ENCODE data around the gene SYNGR1.
"Not testable (repeated sequence)": the region's sequence is repeated elsewhere in the genome, so short reads cannot be mapped to it uniquely, and the experiment has no call there.

SYNGR1 gene

DNA sequence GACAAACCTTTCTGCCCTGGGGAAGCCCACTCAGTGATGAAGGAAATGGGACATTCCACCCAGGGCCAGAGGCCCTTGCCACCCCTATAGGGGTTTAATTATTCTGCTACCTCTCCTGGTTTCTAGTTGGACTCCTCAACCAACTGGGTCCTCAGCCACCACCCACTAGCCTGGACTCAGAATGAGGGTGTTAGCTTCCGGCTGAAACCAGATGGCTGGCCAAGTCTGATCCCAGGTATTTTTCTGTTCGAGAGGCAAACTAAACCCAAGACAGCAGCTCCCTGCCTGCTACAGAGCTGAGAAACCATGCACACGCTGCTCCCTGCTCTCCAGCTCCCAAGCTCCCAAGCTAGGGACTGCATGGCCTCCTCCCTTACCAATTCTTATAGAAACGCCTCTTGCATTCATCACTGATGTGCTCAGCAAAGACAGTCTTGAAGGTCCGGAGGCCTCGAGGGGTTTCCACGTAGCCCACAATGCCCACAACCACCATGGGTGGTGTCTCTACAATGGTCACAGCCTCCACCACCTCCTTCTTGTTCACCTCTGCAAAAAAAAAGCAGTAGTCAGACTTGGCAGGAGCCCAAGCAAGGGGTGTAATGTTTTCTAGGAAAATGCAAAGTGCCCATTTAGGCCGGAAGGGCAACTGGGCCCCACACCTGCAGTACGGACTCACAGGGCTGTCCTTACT lies 32.6 kb upstream of the SYNGR1 start:
- no peaks in the 10 kb centered on the region for H3K27me3 ChIP-seq (ENCODE audit: control insufficient read depth, insufficient read depth, low read length)
- peaks cover 56% of the 10 kb centered on the region for H3K36me3 ChIP-seq (ENCODE audit: control insufficient read depth, insufficient read depth, low read length)
- no CpG with 5 or more reads among the region's 9 CpGs for WGBS (ENCODE audit: insufficient coverage, insufficient read length)
- DNase-seq (ENCODE audit: low read depth, low spot score), result no peak
- peak overlapping the region; percentile 19; the same call in 1 of the 2 replicates for H3K4me3 ChIP-seq (ENCODE audit: low read length)
- no peak overlapping the region for H3K27ac ChIP-seq (ENCODE audit: low read length)
- H3K4me1 ChIP-seq (ENCODE audit: control insufficient read depth, insufficient read depth, low read length), result 0 out of 2 replicates have a peak, but pooled peaks cover 1% of the 10 kb centered on the region
- no peaks in the 10 kb centered on the region for H3K9me3 ChIP-seq (ENCODE audit: control insufficient read depth, insufficient read depth, low read length)

DNA sequence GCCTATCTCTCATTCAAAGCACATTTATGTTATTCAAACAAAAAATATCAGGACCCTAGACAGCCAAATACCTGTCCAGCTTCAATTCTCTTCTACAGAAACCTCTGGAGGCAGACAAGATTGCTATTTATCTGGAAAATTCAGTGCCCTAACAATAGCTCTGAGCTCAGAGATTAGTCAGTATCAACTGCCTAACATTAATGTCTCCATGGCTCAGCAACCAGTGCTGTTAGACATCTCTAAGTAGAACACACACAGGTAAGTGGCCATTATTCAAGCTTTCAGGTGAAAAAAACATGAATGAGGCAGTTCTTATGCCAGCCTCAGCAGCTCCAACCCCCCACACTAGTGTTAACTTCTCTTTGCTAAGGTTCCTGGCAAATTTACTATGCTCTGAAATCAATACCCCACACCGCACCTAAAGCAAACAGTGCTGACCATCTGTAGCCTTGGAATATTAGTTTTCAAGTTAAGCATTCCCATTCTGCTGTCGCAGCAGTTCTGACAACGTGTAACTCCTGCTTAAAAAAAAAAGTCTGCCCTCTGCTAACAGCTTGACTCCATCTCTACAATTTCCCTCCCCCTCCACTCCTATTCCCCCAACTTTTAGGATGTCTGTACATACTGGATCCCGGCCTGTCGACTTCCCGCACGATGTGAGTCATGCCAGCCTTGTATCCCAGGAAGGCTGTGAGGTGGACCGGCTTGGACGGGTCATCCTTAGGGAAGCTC lies 31.9 kb upstream of the SYNGR1 start:
- peaks cover 51% of the 10 kb centered on the region for H3K36me3 ChIP-seq (ENCODE audit: control insufficient read depth, insufficient read depth, low read length)
- no peak for DNase-seq (ENCODE audit: low read depth, low spot score)
- H3K27me3 ChIP-seq (ENCODE audit: control insufficient read depth, insufficient read depth, low read length), result no peaks in the 10 kb centered on the region
- H3K4me3 ChIP-seq (ENCODE audit: low read length), result peak overlapping the region; percentile 85; the same call in 1 of the 2 replicates
- H3K9me3 ChIP-seq (ENCODE audit: control insufficient read depth, insufficient read depth, low read length), result no peaks in the 10 kb centered on the region
- no CpG with 5 or more reads among the region's 9 CpGs for WGBS (ENCODE audit: insufficient coverage, insufficient read length)
- H3K4me1 ChIP-seq (ENCODE audit: control insufficient read depth, insufficient read depth, low read length), result 0 out of 2 replicates have a peak, but pooled peaks cover 1% of the 10 kb centered on the region
- no peak overlapping the region for H3K27ac ChIP-seq (ENCODE audit: low read length)

DNA sequence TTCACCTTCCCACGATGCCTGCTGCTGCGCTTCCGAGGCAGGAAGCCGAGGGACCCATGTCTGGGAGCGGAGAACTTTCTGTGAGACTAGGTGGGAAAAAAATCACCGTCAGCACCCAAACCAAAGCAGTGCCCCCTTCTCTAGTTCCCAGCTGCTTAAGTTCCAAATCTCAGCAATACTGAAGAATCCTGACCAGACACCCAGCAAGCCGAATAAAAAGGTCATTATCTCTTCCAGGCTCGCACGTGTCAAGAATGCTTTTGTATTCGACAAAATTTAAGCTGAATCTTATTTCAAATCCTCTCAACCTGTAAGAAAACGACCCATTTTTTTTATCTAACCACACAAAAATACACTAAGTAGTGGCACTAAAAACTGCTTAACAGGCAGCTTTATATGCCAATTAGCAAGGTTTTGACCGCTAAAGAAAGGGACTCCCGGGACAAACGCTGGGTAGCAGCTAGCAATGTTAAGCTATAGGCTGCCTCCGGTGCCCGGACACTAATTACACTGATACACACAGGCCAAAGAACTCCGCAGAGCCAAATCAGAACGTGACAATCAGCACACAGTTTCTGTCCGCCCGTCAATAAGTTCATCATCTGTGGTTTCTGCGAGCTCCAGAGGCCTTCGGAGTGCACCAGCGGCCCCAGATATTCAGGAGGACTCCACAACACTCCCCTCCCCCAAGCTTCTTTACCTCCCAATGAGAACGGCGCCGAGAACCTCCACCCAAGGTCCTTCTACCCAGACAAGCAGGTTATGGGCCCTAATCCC lies 31.1 kb upstream of the SYNGR1 start:
- Histone ChIP-seq H3K4me3 (ENCODE audit: low read length) (peak overlapping the region; percentile 85), H3K27me3 (ENCODE audit: control insufficient read depth, insufficient read depth, low read length) (no peaks in the 10 kb centered on the region), H3K9me3 (ENCODE audit: control insufficient read depth, insufficient read depth, low read length) (no peaks in the 10 kb centered on the region), H3K27ac (ENCODE audit: low read length) (no peak overlapping the region), H3K4me1 (ENCODE audit: control insufficient read depth, insufficient read depth, low read length) (0 out of 2 replicates have a peak, but pooled peaks cover 1% of the 10 kb centered on the region), H3K36me3 (ENCODE audit: control insufficient read depth, insufficient read depth, low read length) (peaks cover 44% of the 10 kb centered on the region)
- DNase-seq (ENCODE audit: low read depth, low spot score), result no peak
- WGBS (ENCODE audit: insufficient coverage, insufficient read length), result 100% methylated on average over 1 of the region's 26 CpGs

DNA sequence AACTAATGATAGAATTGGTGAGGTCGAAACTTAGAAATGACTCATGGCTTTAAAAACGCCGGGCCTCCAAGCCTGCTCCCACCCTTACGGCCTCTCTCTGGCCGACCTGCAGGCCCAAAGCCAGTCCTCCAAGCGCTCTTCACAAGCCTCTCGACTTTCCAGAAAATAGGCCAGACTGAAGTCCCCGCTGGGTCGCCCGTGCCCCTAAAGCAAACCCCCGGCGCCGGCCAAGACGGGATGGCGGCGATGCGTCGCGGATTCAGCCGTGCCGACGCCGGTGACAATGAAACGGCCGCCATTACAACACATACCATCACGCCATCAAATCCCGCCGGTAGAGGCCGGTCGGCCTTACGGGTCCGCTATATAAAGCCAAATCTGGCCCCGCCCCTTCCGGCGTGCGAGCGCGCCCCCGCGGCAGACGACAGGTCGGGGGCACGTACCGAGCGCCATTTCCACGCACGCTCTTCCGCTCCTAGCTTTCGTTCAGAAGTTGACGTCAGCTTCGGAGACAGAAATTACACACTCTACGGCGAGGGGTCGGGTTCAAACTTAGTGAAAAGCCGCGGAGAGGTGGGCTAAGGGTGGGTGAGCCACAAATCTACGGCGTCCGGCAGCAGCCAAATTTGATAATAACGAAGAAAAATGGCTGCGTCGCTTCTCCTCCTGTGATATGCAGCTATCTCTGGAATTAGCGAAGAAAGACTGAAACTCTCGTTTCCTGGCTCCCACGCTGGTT lies 30.3 kb upstream of the SYNGR1 start, which contains the start of gene RPL3:
RPL3 (minus strand) TSS at position 340 of the 739 bp plus-strand sequence; CDS start at position 314, 26 bp downstream.
- WGBS (ENCODE audit: insufficient coverage, insufficient read length), result no CpG with 5 or more reads among the region's 65 CpGs
- no peaks in the 10 kb centered on the region for H3K27me3 ChIP-seq (ENCODE audit: control insufficient read depth, insufficient read depth, low read length)
- peaks cover 36% of the 10 kb centered on the region for H3K36me3 ChIP-seq (ENCODE audit: control insufficient read depth, insufficient read depth, low read length)
- peak; percentile 82 for DNase-seq (ENCODE audit: low read depth, low spot score)
- H3K9me3 ChIP-seq (ENCODE audit: control insufficient read depth, insufficient read depth, low read length), result no peaks in the 10 kb centered on the region
- 0 out of 2 replicates have a peak, but pooled peaks cover 1% of the 10 kb centered on the region for H3K4me1 ChIP-seq (ENCODE audit: control insufficient read depth, insufficient read depth, low read length)
- H3K4me3 ChIP-seq (ENCODE audit: low read length), result peak within 1 kb of the TSS; percentile 85
- no peak within 1 kb of the TSS for H3K27ac ChIP-seq (ENCODE audit: low read length)

DNA sequence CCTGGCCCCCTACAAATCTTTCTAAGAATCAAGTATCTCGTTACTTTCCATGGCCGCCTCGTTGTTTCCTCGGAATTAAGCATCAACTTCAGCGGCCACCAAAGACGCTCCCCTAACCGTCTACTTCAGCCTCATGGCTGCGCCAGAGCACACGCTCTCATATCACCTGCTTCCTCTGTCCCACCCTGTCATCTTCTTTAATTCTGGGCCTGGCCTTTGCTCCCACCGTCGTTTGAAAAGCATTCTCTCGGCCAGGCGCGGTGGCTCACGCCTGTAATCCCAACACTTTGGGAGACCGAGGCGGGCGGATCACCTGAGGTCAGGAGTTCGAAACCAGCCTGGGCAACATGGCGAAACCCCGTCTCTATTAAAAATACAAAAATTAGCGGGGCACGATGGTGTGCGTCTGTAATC lies 29.2 kb upstream of the SYNGR1 start:
- H3K27me3 ChIP-seq (ENCODE audit: control insufficient read depth, insufficient read depth, low read length); H3K27ac ChIP-seq (ENCODE audit: low read length); H3K4me3 ChIP-seq (ENCODE audit: low read length); H3K9me3 ChIP-seq (ENCODE audit: control insufficient read depth, insufficient read depth, low read length); H3K4me1 ChIP-seq (ENCODE audit: control insufficient read depth, insufficient read depth, low read length); DNase-seq (ENCODE audit: low read depth, low spot score): not testable (repeated sequence)
- H3K36me3 ChIP-seq (ENCODE audit: control insufficient read depth, insufficient read depth, low read length), result peaks cover 25% of the 10 kb centered on the region
- no CpG with 5 or more reads among the region's 24 CpGs for WGBS (ENCODE audit: insufficient coverage, insufficient read length)

DNA sequence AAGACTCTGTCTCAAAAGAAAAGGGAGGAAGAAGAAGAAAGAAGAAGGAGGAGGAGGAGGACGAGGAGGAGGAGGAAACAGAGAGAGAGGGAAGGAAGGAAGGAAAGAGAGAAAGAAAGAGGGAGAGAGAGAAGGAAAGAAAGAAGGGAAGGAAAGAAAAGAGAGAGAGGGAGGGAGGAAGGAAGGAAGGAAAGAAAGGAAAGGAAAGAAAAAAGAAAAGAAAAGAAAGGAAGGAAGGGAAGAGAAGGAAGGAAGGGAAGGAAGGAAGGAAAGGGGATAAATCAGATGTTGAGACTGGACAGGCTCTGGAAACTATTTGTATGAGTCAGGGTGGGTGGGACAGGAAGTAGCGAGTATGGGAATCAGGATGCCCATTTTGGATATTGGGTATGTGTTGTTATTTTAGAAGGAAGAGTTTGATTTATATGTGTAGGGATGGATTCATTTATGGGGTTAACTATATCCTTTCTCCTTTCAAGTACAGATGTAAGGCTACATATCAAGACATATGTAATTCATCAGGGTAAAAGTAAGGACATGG lies 24.3 kb upstream of the SYNGR1 start:
- 100% methylated on average over 1 of the region's 2 CpGs for WGBS (ENCODE audit: insufficient coverage, insufficient read length)
- no peak overlapping the region for H3K4me3 ChIP-seq (ENCODE audit: low read length)
- H3K27ac ChIP-seq (ENCODE audit: low read length), result no peak overlapping the region
- no peak for DNase-seq (ENCODE audit: low read depth, low spot score)
- no peaks in the 10 kb centered on the region; the same call in 1 of the 2 replicates for H3K4me1 ChIP-seq (ENCODE audit: control insufficient read depth, insufficient read depth, low read length)
- H3K9me3 ChIP-seq (ENCODE audit: control insufficient read depth, insufficient read depth, low read length), result no peaks in the 10 kb centered on the region
- H3K36me3 ChIP-seq (ENCODE audit: control insufficient read depth, insufficient read depth, low read length), result no peaks in the 10 kb centered on the region
- H3K27me3 ChIP-seq (ENCODE audit: control insufficient read depth, insufficient read depth, low read length), result no peaks in the 10 kb centered on the region

DNA sequence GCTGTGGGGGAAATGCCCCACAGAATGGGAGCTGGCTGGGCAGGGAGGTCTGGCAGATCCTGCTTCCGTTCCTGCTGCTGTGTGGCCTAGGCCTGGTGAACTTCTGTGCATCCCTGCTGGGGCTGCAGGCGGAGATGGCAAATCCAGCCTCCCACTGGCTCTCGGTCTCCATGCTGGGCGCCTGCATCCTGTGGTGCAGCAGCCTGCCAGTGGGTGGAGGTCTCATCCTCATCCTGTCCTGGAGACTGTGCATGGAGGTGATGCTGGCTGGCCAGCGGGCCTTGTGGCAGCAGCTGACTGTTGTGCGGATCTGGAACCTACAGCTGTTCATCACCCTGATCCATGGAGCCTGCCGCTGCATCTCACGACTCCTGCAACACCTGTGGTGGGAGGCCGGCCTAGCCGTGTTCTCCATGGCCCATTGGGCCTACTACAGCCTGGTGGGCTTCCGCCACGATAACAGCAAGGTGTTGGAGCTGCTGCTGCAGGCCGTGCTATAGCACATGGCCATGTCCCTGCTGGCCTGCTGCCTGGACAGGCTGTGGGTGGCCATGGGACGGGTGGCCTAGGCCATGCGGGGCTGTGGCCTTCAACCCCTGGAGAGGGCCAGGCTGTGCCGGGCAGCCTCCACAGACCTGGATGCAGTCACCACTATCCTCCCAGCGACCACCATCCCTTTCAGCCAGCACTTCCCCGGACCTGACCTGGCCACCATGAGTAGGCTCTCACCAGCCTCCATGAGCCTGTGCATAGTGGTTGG lies 21.6 kb upstream of the SYNGR1 start:
- no CpG with 5 or more reads among the region's 18 CpGs for WGBS (ENCODE audit: insufficient coverage, insufficient read length)

DNA sequence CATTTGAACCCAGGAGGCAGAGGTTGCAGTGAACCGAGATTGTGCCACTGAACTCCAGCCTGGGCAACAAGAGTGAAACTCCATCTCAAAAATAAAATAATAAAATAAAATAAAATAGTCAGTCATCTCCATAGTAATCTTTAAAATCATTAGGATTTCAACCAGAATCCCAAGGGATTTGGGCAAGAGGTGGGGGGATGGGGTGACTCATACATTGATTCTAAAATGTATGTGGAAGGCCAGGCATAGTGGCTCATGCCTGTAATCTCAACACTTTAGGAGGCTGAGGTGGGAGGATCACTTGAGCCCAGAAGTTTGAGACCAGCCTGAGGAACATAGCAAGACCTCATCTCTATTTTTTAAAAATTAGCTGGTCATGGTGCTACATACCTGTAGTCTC lies 19.2 kb upstream of the SYNGR1 start:
- WGBS (ENCODE audit: insufficient coverage, insufficient read length), result no CpG with 5 or more reads among the region's 1 CpG
- H3K4me3 ChIP-seq (ENCODE audit: low read length); DNase-seq (ENCODE audit: low read depth, low spot score): not testable (repeated sequence)

More for the DNA sequence above, 21.6 kb upstream of the SYNGR1 start:
- H3K27me3 ChIP-seq (ENCODE audit: control insufficient read depth, insufficient read depth, low read length), result no peaks in the 10 kb centered on the region
- H3K9me3 ChIP-seq (ENCODE audit: control insufficient read depth, insufficient read depth, low read length), result no peaks in the 10 kb centered on the region
- DNase-seq (ENCODE audit: low read depth, low spot score), result no peak
- no peaks in the 10 kb centered on the region for H3K36me3 ChIP-seq (ENCODE audit: control insufficient read depth, insufficient read depth, low read length)
- H3K4me3 ChIP-seq (ENCODE audit: low read length), result no peak overlapping the region
- H3K4me1 ChIP-seq (ENCODE audit: control insufficient read depth, insufficient read depth, low read length), result no peaks in the 10 kb centered on the region; the same call in 1 of the 2 replicates
- no peak overlapping the region for H3K27ac ChIP-seq (ENCODE audit: low read length)

DNA sequence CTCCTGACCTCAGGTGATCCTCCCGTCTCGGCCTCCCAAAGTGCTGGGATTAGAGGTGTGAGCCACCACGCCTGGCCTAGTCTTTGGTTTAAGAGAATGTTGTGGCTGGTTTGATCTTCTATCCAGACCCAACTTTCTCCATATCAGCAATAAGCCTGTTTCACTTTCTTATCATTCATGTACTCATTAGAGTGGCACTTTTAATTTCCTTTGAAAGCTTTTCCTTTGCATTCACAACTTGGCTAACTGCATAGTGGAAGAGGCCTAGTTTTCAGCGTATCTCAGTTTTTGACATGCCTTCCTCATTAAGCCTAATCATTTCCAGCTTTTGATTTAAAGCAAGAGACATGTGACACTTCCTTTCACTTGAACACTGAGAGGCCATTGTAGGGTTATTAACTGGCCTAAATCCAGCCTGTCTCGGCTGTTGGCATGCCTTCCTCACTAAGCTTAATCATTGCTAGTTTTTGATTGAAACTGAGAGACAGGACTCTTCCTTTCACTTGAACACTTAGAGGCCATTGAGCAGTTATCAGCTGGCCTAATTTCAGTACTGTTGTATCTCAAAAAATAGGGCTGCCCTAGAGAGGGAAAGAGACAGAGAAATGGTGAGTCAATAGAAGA lies 17.2 kb upstream of the SYNGR1 start:
- Histone ChIP-seq H3K4me1 (ENCODE audit: control insufficient read depth, insufficient read depth, low read length) (no peaks in the 10 kb centered on the region; the same call in 1 of the 2 replicates), H3K4me3 (ENCODE audit: low read length) (no peak overlapping the region), H3K27ac (ENCODE audit: low read length) (no peak overlapping the region), H3K36me3 (ENCODE audit: control insufficient read depth, insufficient read depth, low read length) (no peaks in the 10 kb centered on the region), H3K27me3 (ENCODE audit: control insufficient read depth, insufficient read depth, low read length) (no peaks in the 10 kb centered on the region), H3K9me3 (ENCODE audit: control insufficient read depth, insufficient read depth, low read length) (no peaks in the 10 kb centered on the region)
- WGBS (ENCODE audit: insufficient coverage, insufficient read length), result no CpG with 5 or more reads among the region's 5 CpGs
- no peak for DNase-seq (ENCODE audit: low read depth, low spot score)

More for the DNA sequence above, 19.2 kb upstream of the SYNGR1 start:
- not testable (repeated sequence) for H3K36me3 ChIP-seq (ENCODE audit: control insufficient read depth, insufficient read depth, low read length); H3K27me3 ChIP-seq (ENCODE audit: control insufficient read depth, insufficient read depth, low read length); H3K27ac ChIP-seq (ENCODE audit: low read length); H3K4me1 ChIP-seq (ENCODE audit: control insufficient read depth, insufficient read depth, low read length); H3K9me3 ChIP-seq (ENCODE audit: control insufficient read depth, insufficient read depth, low read length)
